ENCODE results near the gene MAN1C1.
"Not testable (repeated sequence)": the region's sequence is repeated elsewhere in the genome, so short reads cannot be mapped to it uniquely, and the experiment has no call there.

- not testable (repeated sequence) for TF ChIP-seq EZH2 (IDR thresholded peaks at IDR 0.05; ENCODE audit: borderline replicate concordance, low read length); CTCF (conservative IDR thresholded peaks at IDR 0.05 in 1 of 2, IDR thresholded peaks at IDR 0.05 in 1 of 2; ENCODE audit: extremely low read depth in 1 of 2, insufficient read depth in 1 of 2, low read depth in 1 of 2, low read length in 2 of 2)
These were observed 19.6 kb downstream of the MAN1C1 start for GRCh38 chr1:25636141-25636540.
